ENCODE data around the gene HSPB7.

GRCh38 chr1:15994590-15995351 lies 23.1 kb downstream of the HSPB7 start:
- TF ChIP-seq, protein P1, sequence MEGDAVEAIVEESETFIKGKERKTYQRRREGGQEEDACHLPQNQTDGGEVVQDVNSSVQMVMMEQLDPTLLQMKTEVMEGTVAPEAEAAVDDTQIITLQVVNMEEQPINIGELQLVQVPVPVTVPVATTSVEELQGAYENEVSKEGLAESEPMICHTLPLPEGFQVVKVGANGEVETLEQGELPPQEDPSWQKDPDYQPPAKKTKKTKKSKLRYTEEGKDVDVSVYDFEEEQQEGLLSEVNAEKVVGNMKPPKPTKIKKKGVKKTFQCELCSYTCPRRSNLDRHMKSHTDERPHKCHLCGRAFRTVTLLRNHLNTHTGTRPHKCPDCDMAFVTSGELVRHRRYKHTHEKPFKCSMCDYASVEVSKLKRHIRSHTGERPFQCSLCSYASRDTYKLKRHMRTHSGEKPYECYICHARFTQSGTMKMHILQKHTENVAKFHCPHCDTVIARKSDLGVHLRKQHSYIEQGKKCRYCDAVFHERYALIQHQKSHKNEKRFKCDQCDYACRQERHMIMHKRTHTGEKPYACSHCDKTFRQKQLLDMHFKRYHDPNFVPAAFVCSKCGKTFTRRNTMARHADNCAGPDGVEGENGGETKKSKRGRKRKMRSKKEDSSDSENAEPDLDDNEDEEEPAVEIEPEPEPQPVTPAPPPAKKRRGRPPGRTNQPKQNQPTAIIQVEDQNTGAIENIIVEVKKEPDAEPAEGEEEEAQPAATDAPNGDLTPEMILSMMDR (conservative IDR thresholded peaks at IDR 0.05 in 1 of 2, IDR thresholded peaks at IDR 0.05 in 1 of 2; ENCODE audit: extremely low read depth in 1 of 2, insufficient read depth in 1 of 2, low read depth in 1 of 2, low read length in 2 of 2), result peak; percentile 68 to 84
- TF ChIP-seq EZH2 (IDR thresholded peaks at IDR 0.05; ENCODE audit: borderline replicate concordance, low read length), result no peak

Data from mammary epithelial cell (primary cell).